PC-3 (cell line): Measurements from ENCODE around the gene RPS17. TPM values are rescaled to one million over a fixed set of nuclear protein-coding genes. Genes with fewer than 3 reads are reported as not detected.
A peak's percentile ranks its signal among the peaks of the same experiment; 100 is the strongest.

Source experiments
- ATAC-seq: fragments of 200-7000 bp; cut with Tn5 transposase; 2 replicates; pipeline ENCODE4 v1.9.1; 2020; ENCODE audit warnings: mild to moderate bottlenecking, moderate library complexity
- BruUV-seq: library from RNA; stranded (reverse); fragments of 400-500 nt; replicated peaks from 2 replicates; lab custom pipeline; 2021; lab: Mats Ljungman, UMichigan
- CTCF ChIA-PET: fragments of 300-600 bp; sonication (Branson Sonifier 250); formaldehyde crosslinking; loops from one replicate; lab custom pipeline; 2022; ENCODE audit warnings: antibody characterized with exemption; lab: Charles Lee
- POLR2A ChIA-PET: fragments of 300-600 bp; sonication (Branson Sonifier 250); formaldehyde crosslinking; loops from one replicate; lab custom pipeline; 2022; ENCODE audit warnings: antibody characterized with exemption; ENCODE audit not compliant: unreplicated experiment; lab: Charles Lee
- DNase-seq: peaks from one replicate; pipeline ENCODE4 v3.0.0-alpha.2; 2015
- H2AFZ ChIP-seq: fragments of 300-600 bp; sonication (generic); 2 replicates; pipeline ENCODE4 v1.6.0; 2016; ENCODE audit warnings: antibody characterized with exemption, low read length
- H3F3A ChIP-seq: fragments of 300-600 bp; sonication (generic); one replicate; pipeline ENCODE4 v1.6.0; 2017; ENCODE audit warnings: antibody characterized with exemption, low read length, control low read depth, mild to moderate bottlenecking; ENCODE audit not compliant: unreplicated experiment
- H3K27ac ChIP-seq: fragments of 300-600 bp; sonication (generic); 2 replicates; pipeline ENCODE4 v1.5.1; 2016; ENCODE audit warnings: mild to moderate bottlenecking, low read length
- H3K27me3 ChIP-seq: fragments of 300-600 bp; sonication (generic); 2 replicates; pipeline ENCODE4 v1.6.1; 2016; ENCODE audit warnings: low read length, mixed read lengths
- H3K36me3 ChIP-seq: fragments of 300-600 bp; sonication (generic); 2 replicates; pipeline ENCODE4 v1.6.1; 2016; ENCODE audit warnings: low read depth, mixed run types, low read length, mixed read lengths
- H3K4me1 ChIP-seq: fragments of 300-600 bp; sonication (generic); 2 replicates; pipeline ENCODE4 v1.5.1; 2016; ENCODE audit warnings: low read length; ENCODE audit not compliant: insufficient read depth
- H3K4me2 ChIP-seq: fragments of 300-600 bp; sonication (generic); 2 replicates; pipeline ENCODE4 v1.6.0; 2016; ENCODE audit warnings: low read length
- H3K4me3 ChIP-seq: fragments of 300-600 bp; sonication (generic); 2 replicates; pipeline ENCODE4 v1.5.1; 2016; ENCODE audit warnings: mild to moderate bottlenecking, low read length, mixed read lengths
- H3K79me2 ChIP-seq: fragments of 300-600 bp; sonication (generic); 2 replicates; pipeline ENCODE4 v1.6.1; 2017; ENCODE audit warnings: low read length, mixed read lengths
- H3K9ac ChIP-seq: fragments of 300-600 bp; sonication (generic); 2 replicates; pipeline ENCODE4 v1.6.0; 2016; ENCODE audit warnings: mild to moderate bottlenecking, low read length
- H3K9me2 ChIP-seq: fragments of 300-600 bp; sonication (generic); replicated peaks from 2 replicates; pipeline ENCODE4 v1.6.1; 2016; ENCODE audit warnings: mixed run types, low read length, mixed read lengths
- H3K9me3 ChIP-seq: fragments of 300-600 bp; sonication (generic); 2 replicates; pipeline ENCODE4 v1.6.1; 2016; ENCODE audit warnings: low read length, mixed read lengths
- H4K20me1 ChIP-seq: fragments of 300-600 bp; sonication (generic); 2 replicates; pipeline ENCODE4 v1.6.1; 2016; ENCODE audit warnings: low read length, mixed read lengths
- EZH2 ChIP-seq: fragments of 300-600 bp; sonication (generic); IDR thresholded peaks from one replicate; pipeline ENCODE4 v1.6.1; 2017; ENCODE audit warnings: antibody characterized with exemption, mild to moderate bottlenecking, low read length; ENCODE audit not compliant: unreplicated experiment
- EZH2phosphoT487 ChIP-seq: fragments of 300-600 bp; sonication (generic); IDR thresholded peaks from 2 replicates; pipeline ENCODE4 v1.6.1; 2018; ENCODE audit warnings: mild to moderate bottlenecking, antibody characterized with exemption, low read length, borderline replicate concordance
- intact Hi-C: fragments of 100-400 bp; cut with micrococcal nuclease; formaldehyde crosslinking; loops from 2 replicates; pipeline ENCODE4 v1.9.0; 2023
- total RNA-seq: library from RNA; depleted of rRNA; stranded (reverse); fragments of >200 nt; gene quantifications from 2 replicates; pipeline ENCODE4 v1.2.3, GENCODE V29; 2014
- TF ChIP-seq, protein P1 (sequence below): fragments of 300-600 bp; sonication (generic); conservative IDR thresholded peaks from 2 replicates; pipeline ENCODE4 v1.5.1; 2017; ENCODE audit warnings: antibody characterized with exemption, low read depth, mild to moderate bottlenecking, low read length

RPS17 gene
- total RNA-seq, 1 experiment from 2014 or later, result 3,194 TPM

DNA sequence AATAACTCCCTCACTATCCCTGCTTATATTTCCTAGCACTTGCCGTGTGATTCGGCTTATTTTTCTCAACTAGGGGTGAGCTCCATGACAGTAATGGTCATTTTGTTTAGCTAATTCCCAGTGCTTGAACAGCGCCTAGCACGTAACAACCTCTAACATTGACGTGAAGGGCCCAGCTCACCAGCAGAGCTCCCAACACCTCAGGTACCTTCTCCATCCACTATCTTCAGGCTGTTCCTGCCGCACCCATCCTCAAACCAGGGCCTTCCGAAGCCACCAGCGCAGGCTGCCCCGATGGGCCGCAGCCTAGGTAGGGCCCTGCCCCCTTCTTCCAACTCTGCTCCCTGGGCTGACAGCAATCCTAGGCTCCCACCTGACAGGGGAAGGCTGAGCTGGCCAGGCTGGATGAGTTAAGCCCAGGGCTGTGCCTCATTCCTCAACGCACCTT, 751 bp upstream of the RPS17 start:
- Histone ChIP-seq H4K20me1 (peaks cover 35% of the 10 kb centered on the region), H3K4me1 (peaks cover 14% of the 10 kb centered on the region), H3K9me3 (no peaks in the 10 kb centered on the region), H3K36me3 (peaks cover 35% of the 10 kb centered on the region), H3F3A (peaks cover 10% of the 10 kb centered on the region), H3K79me2 (peaks cover 50% of the 10 kb centered on the region), H2AFZ (peak overlapping the region; percentile 98), H3K4me2 (peak overlapping the region; percentile 98), H3K27me3 (no peaks in the 10 kb centered on the region), H3K27ac (peak overlapping the region; percentile 45), H3K9ac (peak overlapping the region; percentile 100), H3K9me2 (no peaks in the 10 kb centered on the region), H3K4me3 (peak overlapping the region; percentile 100)
- no peak for TF ChIP-seq EZH2phosphoT487
- TF ChIP-seq EZH2, result no peak
- TF ChIP-seq, protein P1, sequence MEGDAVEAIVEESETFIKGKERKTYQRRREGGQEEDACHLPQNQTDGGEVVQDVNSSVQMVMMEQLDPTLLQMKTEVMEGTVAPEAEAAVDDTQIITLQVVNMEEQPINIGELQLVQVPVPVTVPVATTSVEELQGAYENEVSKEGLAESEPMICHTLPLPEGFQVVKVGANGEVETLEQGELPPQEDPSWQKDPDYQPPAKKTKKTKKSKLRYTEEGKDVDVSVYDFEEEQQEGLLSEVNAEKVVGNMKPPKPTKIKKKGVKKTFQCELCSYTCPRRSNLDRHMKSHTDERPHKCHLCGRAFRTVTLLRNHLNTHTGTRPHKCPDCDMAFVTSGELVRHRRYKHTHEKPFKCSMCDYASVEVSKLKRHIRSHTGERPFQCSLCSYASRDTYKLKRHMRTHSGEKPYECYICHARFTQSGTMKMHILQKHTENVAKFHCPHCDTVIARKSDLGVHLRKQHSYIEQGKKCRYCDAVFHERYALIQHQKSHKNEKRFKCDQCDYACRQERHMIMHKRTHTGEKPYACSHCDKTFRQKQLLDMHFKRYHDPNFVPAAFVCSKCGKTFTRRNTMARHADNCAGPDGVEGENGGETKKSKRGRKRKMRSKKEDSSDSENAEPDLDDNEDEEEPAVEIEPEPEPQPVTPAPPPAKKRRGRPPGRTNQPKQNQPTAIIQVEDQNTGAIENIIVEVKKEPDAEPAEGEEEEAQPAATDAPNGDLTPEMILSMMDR, result no peak
- intact Hi-C loops, result no loop called here
- POLR2A ChIA-PET, result no interaction called here
- DNase-seq (no peak), ATAC-seq (peak; percentile 23)
- CTCF ChIA-PET, result no interaction called here
- BruUV-seq, result TSS peak; percentile 96

DNA sequence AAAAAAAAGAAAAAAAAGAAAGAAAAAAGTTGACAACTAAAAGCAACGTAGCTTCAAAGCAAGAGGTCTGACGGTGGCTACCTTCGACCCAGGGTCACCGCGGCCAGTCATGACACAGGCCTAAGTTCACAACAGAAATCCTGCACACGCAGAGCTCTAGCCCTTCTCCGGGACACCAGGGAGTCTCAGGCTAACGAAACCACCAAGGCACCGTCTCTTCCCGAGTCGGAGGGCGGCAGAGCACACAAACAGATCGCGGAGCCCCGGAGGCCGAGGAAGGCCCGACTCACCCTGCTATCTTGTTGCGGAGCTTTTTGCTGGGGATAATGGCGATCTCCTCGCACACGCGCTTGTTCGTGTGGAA, 584 bp downstream of the RPS17 start:
- TF ChIP-seq EZH2 (no peak), EZH2phosphoT487 (no peak)
- TF ChIP-seq, protein P1, result no peak
- ATAC-seq (no peak), DNase-seq (no peak)
- H3K79me2 ChIP-seq, result peaks cover 50% of the 10 kb centered on the region
- 0 out of 2 replicates have a peak overlapping the region, but pooled peaks have one; percentile 54 for H2AFZ ChIP-seq
- H3K9me3 ChIP-seq, result no peaks in the 10 kb centered on the region
- no peaks in the 10 kb centered on the region for H3K27me3 ChIP-seq
- intact Hi-C loops, result no loop called here
- POLR2A ChIA-PET, result no interaction called here
- peak overlapping the region; percentile 87 for H3K4me2 ChIP-seq
- H3K4me3 ChIP-seq, result peak overlapping the region; percentile 100
- no peaks in the 10 kb centered on the region for H3K9me2 ChIP-seq
- peaks cover 40% of the 10 kb centered on the region for H4K20me1 ChIP-seq
- H3K36me3 ChIP-seq, result peaks cover 41% of the 10 kb centered on the region
- peaks cover 15% of the 10 kb centered on the region for H3F3A ChIP-seq
- BruUV-seq, result no TSS peak
- H3K27ac ChIP-seq, result peak overlapping the region; percentile 43
- H3K4me1 ChIP-seq, result peaks cover 14% of the 10 kb centered on the region
- CTCF ChIA-PET, result no interaction called here
- peak overlapping the region; percentile 100 for H3K9ac ChIP-seq

DNA sequence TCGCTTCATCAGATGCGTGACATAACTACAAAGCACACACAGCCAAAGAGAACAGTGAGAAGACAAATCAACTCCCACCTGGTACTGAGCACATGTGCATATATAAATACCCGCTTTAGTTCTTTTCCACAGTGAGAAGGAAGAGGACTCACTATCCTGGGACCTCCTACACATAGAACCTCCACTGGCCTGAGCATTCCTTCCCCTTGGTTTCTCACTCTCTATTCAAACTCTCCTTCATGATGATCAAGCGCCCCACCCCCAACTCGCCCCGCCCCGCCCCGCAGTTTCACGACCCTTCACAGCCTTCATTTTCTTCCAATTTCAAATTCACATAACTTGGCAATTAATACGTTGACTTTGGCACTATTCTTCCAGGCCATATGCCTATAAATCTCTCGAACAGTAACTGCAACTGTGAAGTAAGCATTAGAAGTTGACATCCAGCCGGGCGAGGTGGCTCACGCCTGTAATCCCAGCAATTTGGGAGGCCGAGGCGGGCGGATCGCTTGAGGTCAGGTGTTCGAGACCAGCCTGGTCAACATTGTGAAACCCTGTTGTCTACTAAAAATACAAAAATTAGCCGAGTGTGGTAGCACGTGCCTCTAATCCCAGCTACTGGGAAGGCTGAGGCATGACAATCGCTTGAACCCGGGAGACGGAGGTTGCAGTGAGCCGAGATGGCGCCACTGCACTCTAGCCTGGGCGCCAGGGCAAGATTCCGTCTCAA, 1.1 kb downstream of the RPS17 start:
- H3K36me3 ChIP-seq, result peaks cover 46% of the 10 kb centered on the region
- no TSS peak for BruUV-seq
- H3K4me2 ChIP-seq, result peak overlapping the region; percentile 87
- no peaks in the 10 kb centered on the region for H3K27me3 ChIP-seq
- H2AFZ ChIP-seq, result no peak overlapping the region
- H3K9ac ChIP-seq, result peak overlapping the region; percentile 100
- no peak for ATAC-seq
- no peaks in the 10 kb centered on the region for H3K9me3 ChIP-seq
- TF ChIP-seq, protein P1, result no peak
- TF ChIP-seq EZH2phosphoT487, result no peak
- TF ChIP-seq EZH2, result no peak
- H3K27ac ChIP-seq, result no peak overlapping the region
- peak overlapping the region; percentile 100 for H3K4me3 ChIP-seq
- H3K9me2 ChIP-seq, result no peaks in the 10 kb centered on the region
- peaks cover 50% of the 10 kb centered on the region for H3K79me2 ChIP-seq
- peaks cover 40% of the 10 kb centered on the region for H4K20me1 ChIP-seq
- POLR2A ChIA-PET, result no interaction called here
- CTCF ChIA-PET, result no interaction called here
- peaks cover 17% of the 10 kb centered on the region for H3F3A ChIP-seq
- H3K4me1 ChIP-seq, result peaks cover 14% of the 10 kb centered on the region
- no peak for DNase-seq
- intact Hi-C loops, result no loop called here
